ENCODE data around the gene EMP3. TPM values are rescaled to one million over a fixed set of nuclear protein-coding genes. Genes with fewer than 3 reads are reported as not detected.

EMP3 gene
- 462 to 509 TPM (median 474 TPM) in 5 replicates for total RNA-seq (2022; extraction: Qiagen RNA extraction; ENCODE audit: low read depth)

DNA sequence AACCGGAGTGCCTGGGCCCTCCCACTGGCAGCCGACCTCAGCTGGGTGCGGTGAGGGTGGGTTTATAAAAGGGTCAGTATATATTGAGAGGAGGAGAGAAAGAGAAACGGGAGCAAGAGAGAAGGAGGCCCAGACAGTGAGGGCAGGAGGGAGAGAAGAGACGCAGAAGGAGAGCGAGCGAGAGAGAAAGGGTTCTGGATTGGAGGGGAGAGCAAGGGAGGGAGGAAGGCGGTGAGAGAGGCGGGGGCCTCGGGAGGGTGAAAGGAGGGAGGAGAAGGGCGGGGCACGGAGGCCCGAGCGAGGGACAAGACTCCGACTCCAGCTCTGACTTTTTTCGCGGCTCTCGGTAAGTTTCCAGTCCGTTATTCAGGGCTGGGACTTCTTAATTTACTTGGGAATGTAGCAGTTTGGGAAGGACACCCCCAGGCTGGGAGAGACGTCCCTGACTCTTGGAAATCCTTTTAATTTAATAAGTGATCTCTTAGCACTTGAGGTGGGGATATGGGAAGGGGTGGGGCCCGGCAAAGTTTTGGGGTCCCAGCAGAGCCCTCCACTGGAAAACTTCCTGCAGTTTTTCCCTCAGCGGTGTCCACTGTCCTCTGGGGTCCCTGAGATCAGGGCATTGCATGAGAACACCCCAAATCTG lies at the start of gene EMP3:
TSS of gene EMP3 (plus strand) at position 288 of the 646 bp plus-strand sequence. CDS start 1,293 bp downstream, outside the sequence.

GRCh38 chr19:48363810-48364597 lies 38.7 kb downstream of the EMP3 start, which contains the start of the genes SYNGR4 and TMEM143:
Gene SYNGR4 (plus strand): TSS chr19:48364367. CDS start chr19:48365843, 1,476 bp downstream.
Gene TMEM143 (minus strand): TSS chr19:48363940. CDS start chr19:48363920, 20 bp downstream.

Other genes starting within 250 kb of the EMP3 start
- 9.5 to 15.0 TPM (median 11.2 TPM) in 5 replicates for gene PLA2G4C, start 214.7 kb upstream of the EMP3 start, total RNA-seq (2022; extraction: Qiagen RNA extraction; ENCODE audit: low read depth)
- gene LIG1, start 155.2 kb upstream of the EMP3 start, total RNA-seq (2022; extraction: Qiagen RNA extraction; ENCODE audit: low read depth): 56.1 to 67.2 TPM (median 66.0 TPM) in 5 replicates
- gene ZSWIM9, start 154.9 kb upstream of the EMP3 start, total RNA-seq (2022; extraction: Qiagen RNA extraction; ENCODE audit: low read depth): 5.7 to 8.5 TPM (median 7.5 TPM) in 5 replicates
- gene CARD8, start 69.6 kb upstream of the EMP3 start, total RNA-seq (2022; extraction: Qiagen RNA extraction; ENCODE audit: low read depth): 17.0 to 21.3 TPM (median 18.9 TPM) in 5 replicates
- 4.3 to 6.8 TPM (median 5.3 TPM) in 5 replicates for gene ZNF114, start 55.5 kb upstream of the EMP3 start, total RNA-seq (2022; extraction: Qiagen RNA extraction; ENCODE audit: low read depth)
- gene TMEM143, start 38.4 kb downstream of the EMP3 start, total RNA-seq (2022; extraction: Qiagen RNA extraction; ENCODE audit: low read depth): 3.1 to 5.4 TPM (median 4.7 TPM) in 5 replicates
- gene SYNGR4, start 38.8 kb downstream of the EMP3 start, total RNA-seq (2022; extraction: Qiagen RNA extraction; ENCODE audit: low read depth): 2.2 to 4.0 TPM (median 3.3 TPM) in 5 replicates
- 379 to 446 TPM (median 415 TPM) in 5 replicates for gene KDELR1, start 66.0 kb downstream of the EMP3 start, total RNA-seq (2022; extraction: Qiagen RNA extraction; ENCODE audit: low read depth)
- 7.2 to 10.9 TPM (median 9.5 TPM) in 5 replicates for gene GRIN2D, start 68.1 kb downstream of the EMP3 start, total RNA-seq (2022; extraction: Qiagen RNA extraction; ENCODE audit: low read depth)
- 101 to 132 TPM (median 125 TPM) in 5 replicates for gene GRWD1, start 120.4 kb downstream of the EMP3 start, total RNA-seq (2022; extraction: Qiagen RNA extraction; ENCODE audit: low read depth)
- gene KCNJ14, start 130.0 kb downstream of the EMP3 start, total RNA-seq (2022; extraction: Qiagen RNA extraction; ENCODE audit: low read depth): 1.4 to 2.0 TPM (median 1.6 TPM) in 5 replicates
- 48.9 to 61.7 TPM (median 55.6 TPM) in 5 replicates for gene CYTH2, start 143.8 kb downstream of the EMP3 start, total RNA-seq (2022; extraction: Qiagen RNA extraction; ENCODE audit: low read depth)
- 2.7 to 4.7 TPM (median 4.4 TPM) in 5 replicates for gene LMTK3, start 186.3 kb downstream of the EMP3 start, total RNA-seq (2022; extraction: Qiagen RNA extraction; ENCODE audit: low read depth)
- 12.3 to 17.8 TPM (median 15.5 TPM) in 5 replicates for gene SULT2B1, start 226.6 kb downstream of the EMP3 start, total RNA-seq (2022; extraction: Qiagen RNA extraction; ENCODE audit: low read depth)

All from A549 treated with CpdA at 1 μM for 4 hours (cell line).